Measurements from ENCODE around the gene KLF11. TPM values are rescaled to one million over a fixed set of nuclear protein-coding genes. Genes with fewer than 3 reads are reported as not detected.
"Not testable (repeated sequence)": the region's sequence is repeated elsewhere in the genome, so short reads cannot be mapped to it uniquely, and the experiment has no call there.

Gene KLF11
- total RNA-seq, 6 donors from 2014 or later: 14.3 to 38.7 (median 23.4) TPM

GRCh38 chr2:10012963-10013461, 30.3 kb upstream of the KLF11 start:
- Histone ChIP-seq H3K36me3 (no peaks in the 10 kb centered on the region), H3K27me3 (no peaks in the 10 kb centered on the region), H3K27ac (no peak overlapping the region), H3K4me1 (peaks cover 12 to 20% (median 14%) of the 10 kb centered on the region in 4 donors), H3K4me3 (no peak overlapping the region), H3K9me3 (no peaks in the 10 kb centered on the region)
- ATAC-seq (ENCODE audit: low FRiP score in 2 of 2) (peak in 1 of 2 donors; percentile 61), DNase-seq (peak in 1 of 2 donors; percentile 62)
- TF ChIP-seq EP300 (IDR thresholded peaks at IDR 0.05): no peak
- TF ChIP-seq POLR2AphosphoS5 (IDR thresholded peaks at IDR 0.05): no peak
- TF ChIP-seq POLR2A (IDR thresholded peaks at IDR 0.05): no peak
- TF ChIP-seq, protein P1, sequence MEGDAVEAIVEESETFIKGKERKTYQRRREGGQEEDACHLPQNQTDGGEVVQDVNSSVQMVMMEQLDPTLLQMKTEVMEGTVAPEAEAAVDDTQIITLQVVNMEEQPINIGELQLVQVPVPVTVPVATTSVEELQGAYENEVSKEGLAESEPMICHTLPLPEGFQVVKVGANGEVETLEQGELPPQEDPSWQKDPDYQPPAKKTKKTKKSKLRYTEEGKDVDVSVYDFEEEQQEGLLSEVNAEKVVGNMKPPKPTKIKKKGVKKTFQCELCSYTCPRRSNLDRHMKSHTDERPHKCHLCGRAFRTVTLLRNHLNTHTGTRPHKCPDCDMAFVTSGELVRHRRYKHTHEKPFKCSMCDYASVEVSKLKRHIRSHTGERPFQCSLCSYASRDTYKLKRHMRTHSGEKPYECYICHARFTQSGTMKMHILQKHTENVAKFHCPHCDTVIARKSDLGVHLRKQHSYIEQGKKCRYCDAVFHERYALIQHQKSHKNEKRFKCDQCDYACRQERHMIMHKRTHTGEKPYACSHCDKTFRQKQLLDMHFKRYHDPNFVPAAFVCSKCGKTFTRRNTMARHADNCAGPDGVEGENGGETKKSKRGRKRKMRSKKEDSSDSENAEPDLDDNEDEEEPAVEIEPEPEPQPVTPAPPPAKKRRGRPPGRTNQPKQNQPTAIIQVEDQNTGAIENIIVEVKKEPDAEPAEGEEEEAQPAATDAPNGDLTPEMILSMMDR (IDR thresholded peaks at IDR 0.05): no peak
- 92 to 93% methylated on average over 29 of the region's 29 CpGs for WGBS, 2 donors

DNA sequence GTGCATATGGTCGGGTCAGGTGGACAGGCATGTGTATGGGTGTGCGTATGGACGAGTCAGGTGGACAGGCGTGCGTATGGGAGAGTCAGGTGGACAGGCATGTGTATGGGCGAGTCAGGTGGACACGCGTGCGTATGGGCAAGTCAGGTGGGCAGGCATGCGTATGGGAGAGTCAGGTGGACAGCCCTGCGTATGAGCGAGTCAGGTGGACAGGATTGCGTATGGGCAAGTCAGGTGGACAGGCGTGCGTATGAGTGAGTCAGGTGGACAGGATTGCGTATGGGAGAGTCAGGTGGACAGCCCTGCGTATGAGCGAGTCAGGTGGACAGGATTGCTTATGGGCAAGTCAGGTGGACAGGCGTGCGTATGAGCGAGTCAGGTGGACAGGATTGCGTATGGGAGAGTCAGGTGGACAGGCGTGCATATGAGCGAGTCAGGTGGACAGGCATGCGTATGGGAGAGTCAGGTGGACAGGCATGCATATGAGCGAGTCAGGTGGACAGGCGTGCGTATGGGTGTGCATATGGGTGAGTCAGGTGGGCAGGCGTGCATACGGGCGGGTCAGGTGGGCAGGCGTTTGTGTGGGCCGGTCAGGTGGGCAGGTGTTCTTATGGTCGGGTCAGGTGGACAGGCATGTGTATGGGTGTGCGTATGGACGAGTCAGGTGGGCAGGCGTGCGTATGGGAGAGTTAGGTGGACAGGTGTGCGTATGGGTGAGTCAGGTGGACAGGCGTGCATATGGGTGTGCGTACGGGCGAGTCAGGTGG, 29.5 kb upstream of the KLF11 start:
- WGBS, 2 donors: 92 to 94% methylated on average over 43 of the region's 43 CpGs
- not testable (repeated sequence) for H3K9me3 ChIP-seq; H3K36me3 ChIP-seq; H3K27ac ChIP-seq; H3K4me3 ChIP-seq; H3K27me3 ChIP-seq; ATAC-seq (ENCODE audit: low FRiP score in 2 of 2)
- peaks cover 13 to 15% (median 13%) of the 10 kb centered on the region in 4 donors for H3K4me1 ChIP-seq
- DNase-seq: peak in 1 of 2 donors; percentile 57

- no peaks in the 10 kb centered on the region for H3K9me3 ChIP-seq
- DNase-seq (peak in 1 of 2 donors; percentile 77), ATAC-seq (ENCODE audit: low FRiP score in 2 of 2) (no peak)
- TF ChIP-seq EP300 (IDR thresholded peaks at IDR 0.05) (no peak), POLR2AphosphoS5 (IDR thresholded peaks at IDR 0.05) (no peak), POLR2A (IDR thresholded peaks at IDR 0.05) (no peak)
- TF ChIP-seq, protein P1 (IDR thresholded peaks at IDR 0.05): no peak
- 90 to 92% methylated on average over 42 of the region's 42 CpGs for WGBS, 2 donors
- H3K4me3 ChIP-seq: no peak overlapping the region
- no peaks in the 10 kb centered on the region for H3K36me3 ChIP-seq
- no peaks in the 10 kb centered on the region for H3K27me3 ChIP-seq
- peaks cover 8 to 15% (median 11%) of the 10 kb centered on the region in 4 donors for H3K4me1 ChIP-seq
- H3K27ac ChIP-seq: no peak overlapping the region
Observed at GRCh38 chr2:10014418-10015190, 28.7 kb upstream of the KLF11 start.

DNA sequence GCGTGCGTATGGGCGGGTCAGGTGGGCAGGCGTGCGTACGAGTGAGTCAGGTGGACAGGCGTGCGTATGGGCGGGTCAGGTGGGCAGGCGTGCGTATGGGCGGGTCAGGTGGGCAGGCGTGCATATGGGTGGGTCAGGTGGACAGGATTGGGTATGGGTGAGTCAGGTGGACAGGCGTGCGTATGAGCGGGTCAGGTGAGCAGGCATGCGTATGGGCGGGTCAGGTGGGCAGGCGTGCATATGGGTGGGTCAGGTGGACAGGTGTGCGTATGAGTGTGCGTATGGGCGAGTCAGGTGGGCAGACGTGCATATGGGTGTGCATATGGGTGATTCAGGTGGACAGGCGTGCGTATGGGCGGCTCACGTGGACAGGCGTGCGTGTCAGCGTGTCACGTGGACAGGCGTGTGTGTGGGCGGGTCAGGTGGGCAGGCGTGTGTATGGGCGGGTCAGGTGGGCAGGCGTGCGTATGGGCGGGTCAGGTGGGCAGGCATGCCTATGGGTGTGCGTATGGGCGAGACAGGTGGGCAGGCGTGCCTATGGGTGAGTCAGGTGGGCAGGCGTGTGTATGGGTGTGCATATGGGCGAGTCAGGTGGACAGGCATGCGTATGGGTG, 27.9 kb upstream of the KLF11 start:
- not testable (repeated sequence) for H3K27ac ChIP-seq; H3K4me1 ChIP-seq; H3K9me3 ChIP-seq; ATAC-seq (ENCODE audit: low FRiP score in 2 of 2); H3K27me3 ChIP-seq; H3K4me3 ChIP-seq; H3K36me3 ChIP-seq
- 92 to 96% methylated on average over 26 to 40 of the region's 44 CpGs for WGBS, 2 donors
- DNase-seq: peak in 1 of 2 donors; percentile 59

- no peaks in the 10 kb centered on the region for H3K9me3 ChIP-seq
- no peak overlapping the region for H3K27ac ChIP-seq
- TF ChIP-seq POLR2AphosphoS5 (IDR thresholded peaks at IDR 0.05) (no peak), EP300 (IDR thresholded peaks at IDR 0.05) (no peak), POLR2A (IDR thresholded peaks at IDR 0.05) (no peak)
- TF ChIP-seq, protein P1 (IDR thresholded peaks at IDR 0.05): no peak
- no peaks in the 10 kb centered on the region for H3K36me3 ChIP-seq
- WGBS, 2 donors: 93 to 94% methylated on average over 34 to 35 of the region's 35 CpGs
- no peaks in the 10 kb centered on the region for H3K27me3 ChIP-seq
- H3K4me1 ChIP-seq: peaks cover 0 to 9% (median 6%) of the 10 kb centered on the region in 4 donors
- no peak for ATAC-seq (ENCODE audit: low FRiP score in 2 of 2)
- DNase-seq: peak in 1 of 2 donors; percentile 59
- no peak overlapping the region for H3K4me3 ChIP-seq
Observed at GRCh38 chr2:10016001-10016801, 27.1 kb upstream of the KLF11 start.

Data from upper lobe of left lung (tissue), 6 donors.